Left kidney (tissue), 2 donors: Measurements from ENCODE around the gene SLC9A8. TPM values are rescaled to one million over a fixed set of nuclear protein-coding genes. Genes with fewer than 3 reads are reported as not detected.
"Not testable (repeated sequence)": the region's sequence is repeated elsewhere in the genome, so short reads cannot be mapped to it uniquely, and the experiment has no call there.

Experiments used
- DNase-seq: peaks from one replicate; pipeline ENCODE4 v3.0.0-alpha.2; 2013
- polyA plus RNA-seq: library from polyadenylated mRNA; unstranded; fragments of 120-200 nt; gene quantifications from one replicate; pipeline ENCODE4 v1.2.1, GENCODE V29; 2013; ENCODE audit not compliant: insufficient read length

SLC9A8 gene
- polyA plus RNA-seq, 1 donor: 10.3 TPM

GRCh38 chr20:49786196-49786595 lies 26.4 kb upstream of the SLC9A8 start:
- no peak for DNase-seq

DNA sequence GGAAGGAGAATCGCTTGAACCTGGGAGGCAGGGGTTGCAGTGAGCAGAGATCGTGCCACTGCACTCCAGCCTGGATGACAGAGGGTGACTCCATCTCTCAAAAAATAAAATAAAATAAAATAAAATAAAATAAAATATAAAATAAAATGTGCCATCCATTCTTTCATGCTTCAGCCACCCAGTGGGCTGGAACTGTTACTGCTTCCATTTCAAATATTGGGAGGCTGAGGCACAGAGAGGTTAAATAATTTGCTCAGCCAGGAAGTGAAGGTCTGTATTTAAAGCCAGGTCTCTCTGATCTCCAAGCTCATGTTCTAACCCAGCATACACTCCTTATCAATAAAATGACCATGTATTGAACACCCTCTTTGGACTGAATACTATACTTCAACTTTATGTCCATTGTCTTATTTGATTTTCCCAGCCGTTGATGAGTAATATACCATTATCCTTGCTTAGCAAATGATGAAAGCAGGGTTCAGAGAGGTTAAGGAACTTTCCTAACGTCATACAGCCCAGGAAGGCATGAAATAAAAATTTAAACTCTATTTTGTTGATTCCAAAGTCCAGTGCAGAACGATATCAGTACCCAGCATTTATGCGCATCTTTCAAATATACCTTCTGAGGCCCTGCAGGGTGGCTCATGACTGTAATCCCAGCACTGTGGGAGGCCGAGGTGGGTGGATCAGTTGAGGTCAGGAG lies 25.8 kb upstream of the SLC9A8 start:
- no peak for DNase-seq

DNA sequence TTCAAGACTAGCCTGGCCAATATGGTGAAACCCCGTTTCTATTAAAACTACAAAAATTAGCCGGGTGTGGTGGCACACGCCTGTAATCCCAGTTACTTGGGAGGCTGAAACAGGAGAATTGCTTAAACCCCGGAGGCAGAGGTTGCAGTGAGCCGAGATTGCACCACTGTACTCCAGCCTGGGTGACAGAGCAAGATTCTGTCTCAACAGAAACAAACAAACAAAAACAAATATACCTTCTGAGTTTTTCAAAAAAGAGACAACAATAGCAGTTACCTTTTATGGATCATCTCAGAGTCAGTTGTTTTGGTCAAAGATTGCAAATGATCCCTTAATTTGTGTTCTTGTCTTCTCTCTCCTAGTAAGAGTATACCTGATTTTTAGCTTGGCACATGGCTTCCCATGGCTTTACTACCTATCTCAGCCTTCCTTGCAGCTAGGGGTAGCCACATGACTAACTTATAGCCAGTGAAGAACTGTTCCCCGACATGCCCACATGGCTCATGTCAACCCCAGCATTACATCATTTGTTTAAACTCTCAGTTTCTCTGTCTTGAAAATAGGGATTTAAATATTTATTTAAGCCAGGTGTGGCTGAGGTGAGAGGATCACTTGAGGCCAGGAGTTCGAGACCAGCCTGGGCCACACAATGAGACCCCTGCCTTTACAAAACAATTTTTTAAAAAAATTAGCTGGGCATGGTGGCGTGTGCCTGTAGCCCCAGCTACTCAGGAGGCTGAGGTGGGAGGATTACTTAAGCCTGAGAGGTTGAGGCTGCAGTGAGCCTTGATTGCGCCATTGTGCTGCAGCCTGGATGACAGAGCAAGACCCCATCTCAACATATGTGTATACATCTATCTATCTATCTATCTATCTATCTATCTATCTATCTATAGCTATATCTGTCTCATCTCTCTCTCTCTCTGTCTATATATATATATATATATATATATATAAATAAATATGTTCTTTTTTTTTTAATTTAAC lies 25.0 kb upstream of the SLC9A8 start:
- DNase-seq: no peak

DNA sequence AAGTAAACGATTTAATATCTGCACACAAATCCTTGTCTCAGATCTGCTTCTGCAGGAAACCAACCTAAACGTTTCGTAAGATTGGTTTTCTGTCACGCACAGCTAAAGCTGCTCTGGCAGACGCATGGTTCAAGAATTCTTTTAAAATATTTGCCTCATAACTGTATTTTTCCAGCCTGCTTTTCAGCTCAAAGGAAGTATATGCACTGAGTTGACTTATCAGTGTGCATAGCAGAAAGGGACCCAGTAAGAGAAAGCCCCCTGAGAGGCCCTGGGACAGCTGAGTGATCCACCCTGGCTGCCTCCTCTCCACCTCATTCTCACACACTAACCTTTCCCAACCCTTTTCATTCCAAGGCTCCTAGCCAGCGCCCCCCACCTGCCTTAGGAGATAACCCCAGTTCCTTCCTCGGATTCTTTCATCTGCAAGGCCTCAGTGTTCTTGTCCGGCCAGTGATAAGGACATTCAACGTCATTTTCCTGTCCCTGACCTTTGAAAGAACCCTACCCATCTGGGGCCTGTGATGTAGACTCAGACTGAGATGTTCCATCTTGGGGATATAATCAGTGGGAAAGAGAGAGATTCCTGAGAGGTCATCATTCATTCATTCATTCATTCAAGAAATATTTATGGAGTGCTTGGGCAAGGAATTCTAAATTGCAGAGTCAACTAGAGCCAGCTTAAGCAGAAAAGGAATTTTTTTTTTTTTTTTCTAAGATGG lies 22.4 kb upstream of the SLC9A8 start:
- DNase-seq: no peak

DNA sequence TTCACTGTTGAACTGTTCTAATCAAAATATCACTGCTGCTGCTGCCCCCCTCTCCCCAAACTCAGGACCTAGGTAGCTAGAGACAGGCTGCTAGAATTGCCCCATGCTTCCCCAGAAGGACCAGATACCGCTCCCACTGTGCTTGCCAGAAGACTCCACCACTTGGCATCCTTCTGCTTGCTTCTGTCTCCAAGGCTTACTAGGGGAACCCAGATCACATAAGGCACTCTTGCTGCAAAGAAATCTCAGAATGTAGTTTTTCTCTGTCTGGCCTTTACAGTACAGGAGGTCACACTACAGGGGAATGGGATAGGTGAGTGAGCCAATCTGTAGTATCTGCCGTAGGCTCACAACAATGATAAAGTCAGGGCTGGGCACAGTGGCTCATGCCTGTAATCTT lies 21.5 kb upstream of the SLC9A8 start:
- DNase-seq: no peak

DNA sequence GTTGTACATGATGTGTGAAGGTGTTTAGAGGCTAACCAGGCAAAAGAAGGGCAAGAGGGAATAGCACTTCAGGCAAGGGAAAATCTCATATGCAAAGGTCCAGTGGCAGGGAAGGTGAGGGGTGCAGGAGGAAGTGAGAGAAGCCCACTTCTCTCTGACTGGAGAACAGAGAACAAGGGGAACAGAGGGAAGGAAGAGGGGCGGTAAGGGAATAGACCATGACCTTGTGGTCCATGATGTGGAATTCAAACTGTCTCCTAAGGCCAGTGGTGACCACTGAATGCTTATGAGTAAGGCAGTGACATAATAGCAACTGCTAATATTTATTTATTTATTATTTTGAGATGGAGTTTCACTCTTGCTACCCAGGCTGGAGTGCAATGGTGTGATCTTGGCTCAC lies 20.6 kb upstream of the SLC9A8 start:
- no peak for DNase-seq

GRCh38 chr20:49792611-49793010 lies 20.0 kb upstream of the SLC9A8 start:
- no peak for DNase-seq

DNA sequence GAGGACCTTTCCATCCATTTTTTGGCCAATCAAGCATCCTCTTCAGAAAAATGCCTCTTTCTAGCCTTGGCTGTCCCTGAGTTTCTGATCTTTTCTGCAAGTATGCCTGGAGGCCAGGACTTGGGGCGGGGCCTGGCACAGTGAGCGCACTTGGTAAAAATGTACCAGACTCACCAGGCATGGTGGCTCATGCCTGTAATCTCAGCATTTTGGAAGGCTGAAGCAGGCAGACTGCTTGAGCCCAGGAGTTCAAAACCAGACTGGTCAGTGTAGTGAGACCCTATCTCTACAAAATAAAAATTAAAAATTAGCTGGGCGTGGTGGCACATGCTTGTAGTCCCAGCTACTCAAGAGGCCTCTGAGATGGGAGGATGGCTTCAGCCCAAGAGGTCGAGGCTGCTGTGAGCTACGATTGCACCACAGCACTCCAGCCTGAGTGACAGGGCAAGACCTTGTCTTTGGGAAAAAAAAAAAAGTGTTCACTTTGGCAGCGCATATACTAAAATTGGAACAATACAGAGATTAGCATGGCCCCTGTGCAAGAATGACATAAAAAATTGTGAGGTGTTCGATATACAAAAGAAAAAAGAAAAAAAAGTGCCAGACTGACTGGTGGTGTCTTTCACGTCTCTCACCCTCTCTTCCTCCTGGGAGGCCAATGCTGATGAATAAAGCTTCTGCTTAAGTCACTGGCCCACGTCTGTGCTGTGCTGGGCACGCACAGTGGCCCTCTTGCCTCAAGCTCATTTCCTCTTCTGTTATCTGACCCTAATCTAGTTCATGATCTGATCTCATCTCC lies 18.1 kb upstream of the SLC9A8 start:
- DNase-seq: no peak

- no peak for DNase-seq
Measured at GRCh38 chr20:49795135-49795424, 17.5 kb upstream of the SLC9A8 start.

DNA sequence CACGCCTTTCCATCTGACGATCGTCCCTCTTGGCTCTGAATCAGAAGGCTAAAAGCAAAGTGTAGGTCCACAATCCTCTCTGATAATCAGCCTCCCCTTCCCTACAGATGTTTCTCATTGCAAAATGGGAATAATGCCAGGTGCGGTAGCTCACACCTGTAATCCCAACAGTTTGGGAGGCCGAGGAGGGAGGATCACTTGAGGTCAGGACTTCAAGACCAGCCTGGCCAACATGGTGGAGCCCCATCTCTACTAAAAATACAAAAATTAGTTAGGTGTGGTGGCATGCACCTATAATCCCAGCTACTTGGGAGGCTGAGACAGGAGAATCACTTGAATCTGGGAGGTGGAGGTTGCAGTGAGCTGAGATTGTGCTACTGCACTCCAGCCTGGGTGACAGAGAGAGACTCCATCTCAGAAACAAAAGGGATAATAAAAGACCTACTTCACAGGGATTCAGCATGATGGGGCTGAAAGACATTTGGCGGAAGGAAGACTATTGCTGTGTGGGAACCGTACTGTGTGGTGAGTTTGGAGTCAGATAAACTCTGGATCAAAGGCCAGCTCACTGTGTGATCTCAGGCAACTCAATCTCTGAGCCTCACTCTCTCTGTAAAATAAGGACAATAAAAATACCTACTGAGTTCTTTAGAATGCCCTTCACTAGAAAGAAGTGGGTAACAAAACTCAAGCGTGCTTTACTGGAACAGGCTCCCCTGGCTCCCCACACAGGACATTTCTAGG lies 15.9 kb upstream of the SLC9A8 start:
- no peak for DNase-seq

DNA sequence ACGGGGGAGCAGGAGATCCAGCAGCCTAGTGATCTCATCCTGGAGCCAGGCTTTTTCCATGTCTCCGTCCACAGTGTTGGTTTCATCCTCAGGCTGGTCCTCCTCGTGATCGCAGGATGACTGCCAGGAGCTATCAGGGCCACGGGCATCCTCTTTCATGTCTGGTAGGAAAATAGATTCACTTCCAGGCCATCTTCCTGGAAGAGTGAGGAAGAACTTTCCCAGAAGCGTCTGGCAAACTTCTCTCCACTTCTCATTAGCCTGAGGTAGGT lies 15.3 kb upstream of the SLC9A8 start:
- DNase-seq: no peak

GRCh38 chr20:49798718-49799117 lies 13.9 kb upstream of the SLC9A8 start:
- DNase-seq: no peak

DNA sequence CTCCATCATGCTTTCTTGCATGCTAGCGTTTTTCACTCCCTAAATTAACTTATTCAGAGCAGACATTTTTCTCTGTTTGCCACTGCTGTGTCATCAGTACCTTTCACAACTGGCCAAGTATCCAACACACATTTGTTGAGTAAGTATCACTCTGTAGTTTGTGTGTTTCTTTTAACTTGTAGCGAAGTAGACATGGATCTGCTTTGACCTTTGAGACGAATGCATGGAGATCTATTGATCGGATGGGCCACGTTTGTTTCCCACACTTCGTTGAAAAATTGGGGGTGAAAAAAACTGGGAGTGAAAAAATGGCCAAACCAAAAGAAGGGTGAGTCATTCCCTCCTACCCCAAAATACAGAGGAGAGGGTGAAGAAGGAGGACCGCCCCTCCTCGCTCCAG lies 12.9 kb upstream of the SLC9A8 start:
- no peak for DNase-seq

DNA sequence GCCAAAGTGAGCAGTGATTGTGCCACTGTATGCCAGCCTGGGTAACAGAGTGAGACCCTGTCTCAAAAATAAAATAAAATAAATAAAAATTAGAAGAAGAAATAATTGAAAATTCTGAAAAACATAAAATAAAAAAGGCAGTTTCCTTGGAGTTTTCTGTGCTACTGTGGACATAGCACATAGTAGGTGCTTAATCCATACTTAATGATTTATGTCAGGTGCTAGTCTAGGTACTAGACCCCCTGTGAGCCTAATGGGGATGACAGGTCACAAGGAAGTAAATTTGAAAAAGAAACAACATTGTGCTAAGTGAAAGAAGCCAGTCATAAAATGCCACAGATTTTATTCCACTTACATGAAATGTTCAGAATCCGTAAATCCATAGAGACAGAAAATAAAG lies 9.2 kb upstream of the SLC9A8 start:
- DNase-seq: no peak

DNA sequence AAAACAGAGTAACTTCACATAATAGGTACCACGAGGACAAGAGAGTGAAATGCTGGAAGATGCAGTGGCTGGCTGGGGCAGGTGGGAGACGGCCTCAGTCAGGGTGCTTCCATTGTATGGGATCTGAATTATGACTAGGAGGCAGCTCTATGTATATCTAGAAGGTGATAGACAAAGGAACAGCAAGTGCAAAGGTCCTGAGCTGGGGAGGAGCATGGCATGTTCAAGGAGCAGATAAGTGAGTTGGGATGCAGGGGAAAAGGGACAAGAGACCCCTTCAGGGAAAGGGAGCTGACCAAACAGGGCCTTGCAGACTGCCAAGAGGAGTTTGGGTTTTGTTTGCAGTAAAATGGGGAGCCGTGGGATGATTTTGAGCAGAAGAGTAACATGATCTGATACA lies 8.3 kb upstream of the SLC9A8 start:
- DNase-seq: no peak

DNA sequence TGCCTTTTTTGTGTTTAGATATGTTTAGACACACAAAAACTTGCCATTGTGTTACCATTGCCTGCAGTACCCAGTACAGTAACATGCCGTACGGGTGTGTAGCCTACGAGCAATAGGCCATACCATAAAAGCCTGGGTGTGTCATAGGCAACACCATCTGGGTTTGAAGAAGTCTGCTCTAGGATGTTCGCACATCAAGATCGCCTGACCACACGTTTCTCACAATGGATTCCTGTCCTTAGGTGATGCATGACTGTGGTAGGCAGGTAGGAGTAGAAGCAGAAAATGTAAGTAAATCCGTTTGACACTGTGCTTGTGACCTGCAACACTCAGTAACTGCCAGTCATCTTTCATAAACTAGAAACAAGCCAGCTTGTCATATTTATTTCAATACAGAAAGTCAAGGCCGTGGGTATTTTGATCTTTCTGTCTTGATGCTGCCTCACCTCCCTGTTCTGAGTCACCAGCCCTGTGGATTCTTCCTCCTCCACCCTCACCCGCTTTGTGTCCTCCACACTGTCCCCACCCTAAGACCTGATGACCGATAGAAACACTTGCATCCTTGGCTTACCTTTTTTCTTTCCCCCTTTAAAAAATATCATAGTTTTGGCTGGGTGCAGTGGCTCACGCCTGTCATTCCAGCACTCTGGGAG lies 7.3 kb upstream of the SLC9A8 start:
- DNase-seq: not testable (repeated sequence)

GRCh38 chr20:49808753-49809152 lies 3.9 kb upstream of the SLC9A8 start:
- no peak for DNase-seq

DNA sequence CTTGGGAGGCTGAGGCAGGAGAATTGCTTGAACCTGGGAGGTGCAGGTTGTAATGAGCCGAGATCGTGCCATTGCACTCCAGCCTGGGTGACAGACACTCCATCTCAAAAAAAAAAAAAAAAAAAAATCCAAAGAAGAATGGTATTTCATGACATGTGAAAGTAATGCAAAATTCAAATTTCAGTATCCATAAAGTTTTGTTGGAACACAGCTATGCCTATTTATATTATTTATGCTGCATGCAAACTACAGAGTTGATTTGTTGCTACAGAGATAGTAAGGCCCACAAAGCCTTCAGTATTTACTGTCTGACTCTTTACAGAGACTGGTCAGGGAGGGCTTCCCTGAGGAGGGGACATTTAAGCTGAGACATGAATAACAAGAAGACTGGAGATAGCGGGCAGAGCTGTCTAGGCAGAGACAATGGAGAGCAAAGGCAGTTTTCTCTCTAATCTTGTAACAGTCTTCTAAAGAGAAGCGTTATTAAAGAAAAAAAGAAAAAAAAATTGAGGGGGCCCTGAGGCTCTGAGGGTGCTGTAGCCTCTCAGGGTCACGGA lies 2.7 kb upstream of the SLC9A8 start:
- DNase-seq: no peak

GRCh38 chr20:49810491-49811190 lies 2.0 kb upstream of the SLC9A8 start:
- no peak for DNase-seq
